Measurements from ENCODE around the gene SLC39A11. TPM values are rescaled to one million over a fixed set of nuclear protein-coding genes. Genes with fewer than 3 reads are reported as not detected.

SLC39A11 gene
- total and polyA plus RNA-seq, 2 of the 13 experiments (the other 11 are each of a cell fraction or from before 2014, with no cell fraction given): 17.2 to 31.5 TPM

DNA sequence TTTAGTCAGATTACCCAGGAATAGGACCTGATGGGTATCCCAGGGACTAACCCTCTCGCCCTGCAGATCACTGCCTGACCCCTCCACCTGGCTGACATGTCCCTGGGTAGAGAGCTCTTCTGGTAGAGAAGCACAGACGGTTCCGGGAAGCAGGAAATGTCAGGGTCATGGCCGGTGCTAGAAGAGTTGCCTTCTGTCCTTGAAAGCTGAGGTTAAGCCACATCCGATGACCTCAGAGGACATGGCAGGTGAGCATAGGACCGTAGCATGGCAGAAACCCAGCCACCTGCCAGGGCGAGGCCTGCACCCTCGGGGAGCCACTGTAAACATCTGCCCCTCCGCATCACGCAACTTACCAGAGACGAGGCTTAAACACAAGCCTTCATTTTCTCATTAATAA lies 488.0 kb downstream of the SLC39A11 start (continued):
- TF ChIP-seq, protein P1, sequence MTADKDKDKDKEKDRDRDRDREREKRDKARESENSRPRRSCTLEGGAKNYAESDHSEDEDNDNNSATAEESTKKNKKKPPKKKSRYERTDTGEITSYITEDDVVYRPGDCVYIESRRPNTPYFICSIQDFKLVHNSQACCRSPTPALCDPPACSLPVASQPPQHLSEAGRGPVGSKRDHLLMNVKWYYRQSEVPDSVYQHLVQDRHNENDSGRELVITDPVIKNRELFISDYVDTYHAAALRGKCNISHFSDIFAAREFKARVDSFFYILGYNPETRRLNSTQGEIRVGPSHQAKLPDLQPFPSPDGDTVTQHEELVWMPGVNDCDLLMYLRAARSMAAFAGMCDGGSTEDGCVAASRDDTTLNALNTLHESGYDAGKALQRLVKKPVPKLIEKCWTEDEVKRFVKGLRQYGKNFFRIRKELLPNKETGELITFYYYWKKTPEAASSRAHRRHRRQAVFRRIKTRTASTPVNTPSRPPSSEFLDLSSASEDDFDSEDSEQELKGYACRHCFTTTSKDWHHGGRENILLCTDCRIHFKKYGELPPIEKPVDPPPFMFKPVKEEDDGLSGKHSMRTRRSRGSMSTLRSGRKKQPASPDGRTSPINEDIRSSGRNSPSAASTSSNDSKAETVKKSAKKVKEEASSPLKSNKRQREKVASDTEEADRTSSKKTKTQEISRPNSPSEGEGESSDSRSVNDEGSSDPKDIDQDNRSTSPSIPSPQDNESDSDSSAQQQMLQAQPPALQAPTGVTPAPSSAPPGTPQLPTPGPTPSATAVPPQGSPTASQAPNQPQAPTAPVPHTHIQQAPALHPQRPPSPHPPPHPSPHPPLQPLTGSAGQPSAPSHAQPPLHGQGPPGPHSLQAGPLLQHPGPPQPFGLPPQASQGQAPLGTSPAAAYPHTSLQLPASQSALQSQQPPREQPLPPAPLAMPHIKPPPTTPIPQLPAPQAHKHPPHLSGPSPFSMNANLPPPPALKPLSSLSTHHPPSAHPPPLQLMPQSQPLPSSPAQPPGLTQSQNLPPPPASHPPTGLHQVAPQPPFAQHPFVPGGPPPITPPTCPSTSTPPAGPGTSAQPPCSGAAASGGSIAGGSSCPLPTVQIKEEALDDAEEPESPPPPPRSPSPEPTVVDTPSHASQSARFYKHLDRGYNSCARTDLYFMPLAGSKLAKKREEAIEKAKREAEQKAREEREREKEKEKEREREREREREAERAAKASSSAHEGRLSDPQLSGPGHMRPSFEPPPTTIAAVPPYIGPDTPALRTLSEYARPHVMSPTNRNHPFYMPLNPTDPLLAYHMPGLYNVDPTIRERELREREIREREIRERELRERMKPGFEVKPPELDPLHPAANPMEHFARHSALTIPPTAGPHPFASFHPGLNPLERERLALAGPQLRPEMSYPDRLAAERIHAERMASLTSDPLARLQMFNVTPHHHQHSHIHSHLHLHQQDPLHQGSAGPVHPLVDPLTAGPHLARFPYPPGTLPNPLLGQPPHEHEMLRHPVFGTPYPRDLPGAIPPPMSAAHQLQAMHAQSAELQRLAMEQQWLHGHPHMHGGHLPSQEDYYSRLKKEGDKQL (CRISPR knock-in tag; IDR thresholded peaks at IDR 0.05; ENCODE audit: low read depth): 0 out of 2 replicates have a peak, but pooled peaks have one; percentile 71
- no peak for TF ChIP-seq NR3C1 (CRISPR knock-in tag; IDR thresholded peaks at IDR 0.05)
- no peak for TF ChIP-seq AKAP8 (CRISPR knock-in tag; IDR thresholded peaks at IDR 0.05)
- TF ChIP-seq ELF4 (CRISPR knock-in tag; IDR thresholded peaks at IDR 0.05; ENCODE audit: borderline replicate concordance): no peak
- peak; percentile 98 for TF ChIP-seq RXRB (CRISPR knock-in tag; IDR thresholded peaks at IDR 0.05; ENCODE audit: borderline replicate concordance)
- TF ChIP-seq ZNF674 (CRISPR knock-in tag; IDR thresholded peaks at IDR 0.05; ENCODE audit: low read depth): no peak
- TF ChIP-seq, protein P2, sequence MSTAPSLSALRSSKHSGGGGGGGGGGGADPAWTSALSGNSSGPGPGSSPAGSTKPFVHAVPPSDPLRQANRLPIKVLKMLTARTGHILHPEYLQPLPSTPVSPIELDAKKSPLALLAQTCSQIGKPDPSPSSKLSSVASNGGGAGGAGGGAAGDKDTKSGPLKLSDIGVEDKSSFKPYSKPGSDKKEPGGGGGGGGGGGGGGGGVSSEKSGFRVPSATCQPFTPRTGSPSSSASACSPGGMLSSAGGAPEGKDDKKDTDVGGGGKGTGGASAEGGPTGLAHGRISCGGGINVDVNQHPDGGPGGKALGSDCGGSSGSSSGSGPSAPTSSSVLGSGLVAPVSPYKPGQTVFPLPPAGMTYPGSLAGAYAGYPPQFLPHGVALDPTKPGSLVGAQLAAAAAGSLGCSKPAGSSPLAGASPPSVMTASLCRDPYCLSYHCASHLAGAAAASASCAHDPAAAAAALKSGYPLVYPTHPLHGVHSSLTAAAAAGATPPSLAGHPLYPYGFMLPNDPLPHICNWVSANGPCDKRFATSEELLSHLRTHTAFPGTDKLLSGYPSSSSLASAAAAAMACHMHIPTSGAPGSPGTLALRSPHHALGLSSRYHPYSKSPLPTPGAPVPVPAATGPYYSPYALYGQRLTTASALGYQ (CRISPR knock-in tag; IDR thresholded peaks at IDR 0.05): no peak
- TF ChIP-seq CBX5 (CRISPR knock-in tag; IDR thresholded peaks at IDR 0.05; ENCODE audit: borderline replicate concordance): peak; percentile 90; the same call in 1 of the 2 replicates
- no peak for TF ChIP-seq KAT7 (CRISPR knock-in tag; IDR thresholded peaks at IDR 0.05; ENCODE audit: borderline replicate concordance)
- TF ChIP-seq REL (CRISPR knock-in tag; conservative IDR thresholded peaks at IDR 0.05): no peak
- TF ChIP-seq DMAP1 (CRISPR knock-in tag; IDR thresholded peaks at IDR 0.05): 0 out of 2 replicates have a peak, but pooled peaks have one; percentile 47
- TF ChIP-seq, protein P3, sequence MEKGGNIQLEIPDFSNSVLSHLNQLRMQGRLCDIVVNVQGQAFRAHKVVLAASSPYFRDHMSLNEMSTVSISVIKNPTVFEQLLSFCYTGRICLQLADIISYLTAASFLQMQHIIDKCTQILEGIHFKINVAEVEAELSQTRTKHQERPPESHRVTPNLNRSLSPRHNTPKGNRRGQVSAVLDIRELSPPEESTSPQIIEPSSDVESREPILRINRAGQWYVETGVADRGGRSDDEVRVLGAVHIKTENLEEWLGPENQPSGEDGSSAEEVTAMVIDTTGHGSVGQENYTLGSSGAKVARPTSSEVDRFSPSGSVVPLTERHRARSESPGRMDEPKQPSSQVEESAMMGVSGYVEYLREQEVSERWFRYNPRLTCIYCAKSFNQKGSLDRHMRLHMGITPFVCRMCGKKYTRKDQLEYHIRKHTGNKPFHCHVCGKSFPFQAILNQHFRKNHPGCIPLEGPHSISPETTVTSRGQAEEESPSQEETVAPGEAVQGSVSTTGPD (CRISPR knock-in tag; IDR thresholded peaks at IDR 0.05): no peak
- TF ChIP-seq, protein P4, sequence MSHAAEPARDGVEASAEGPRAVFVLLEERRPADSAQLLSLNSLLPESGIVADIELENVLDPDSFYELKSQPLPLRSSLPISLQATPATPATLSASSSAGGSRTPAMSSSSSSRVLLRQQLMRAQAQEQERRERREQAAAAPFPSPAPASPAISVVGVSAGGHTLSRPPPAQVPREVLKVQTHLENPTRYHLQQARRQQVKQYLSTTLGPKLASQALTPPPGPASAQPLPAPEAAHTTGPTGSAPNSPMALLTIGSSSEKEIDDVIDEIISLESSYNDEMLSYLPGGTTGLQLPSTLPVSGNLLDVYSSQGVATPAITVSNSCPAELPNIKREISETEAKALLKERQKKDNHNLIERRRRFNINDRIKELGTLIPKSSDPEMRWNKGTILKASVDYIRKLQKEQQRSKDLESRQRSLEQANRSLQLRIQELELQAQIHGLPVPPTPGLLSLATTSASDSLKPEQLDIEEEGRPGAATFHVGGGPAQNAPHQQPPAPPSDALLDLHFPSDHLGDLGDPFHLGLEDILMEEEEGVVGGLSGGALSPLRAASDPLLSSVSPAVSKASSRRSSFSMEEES (CRISPR knock-in tag; IDR thresholded peaks at IDR 0.05): peak; percentile 82
- TF ChIP-seq, protein P5, sequence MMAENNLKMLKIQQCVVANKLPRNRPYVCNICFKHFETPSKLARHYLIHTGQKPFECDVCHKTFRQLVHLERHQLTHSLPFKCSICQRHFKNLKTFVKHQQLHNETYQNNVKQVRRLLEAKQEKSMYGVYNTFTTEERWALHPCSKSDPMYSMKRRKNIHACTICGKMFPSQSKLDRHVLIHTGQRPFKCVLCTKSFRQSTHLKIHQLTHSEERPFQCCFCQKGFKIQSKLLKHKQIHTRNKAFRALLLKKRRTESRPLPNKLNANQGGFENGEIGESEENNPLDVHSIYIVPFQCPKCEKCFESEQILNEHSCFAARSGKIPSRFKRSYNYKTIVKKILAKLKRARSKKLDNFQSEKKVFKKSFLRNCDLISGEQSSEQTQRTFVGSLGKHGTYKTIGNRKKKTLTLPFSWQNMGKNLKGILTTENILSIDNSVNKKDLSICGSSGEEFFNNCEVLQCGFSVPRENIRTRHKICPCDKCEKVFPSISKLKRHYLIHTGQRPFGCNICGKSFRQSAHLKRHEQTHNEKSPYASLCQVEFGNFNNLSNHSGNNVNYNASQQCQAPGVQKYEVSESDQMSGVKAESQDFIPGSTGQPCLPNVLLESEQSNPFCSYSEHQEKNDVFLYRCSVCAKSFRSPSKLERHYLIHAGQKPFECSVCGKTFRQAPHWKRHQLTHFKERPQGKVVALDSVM (CRISPR knock-in tag; IDR thresholded peaks at IDR 0.05): no peak

Measured in HepG2 (cell line).